K562 (cell line): Measurements from ENCODE around the gene POLR2M. TPM values are rescaled to one million over a fixed set of nuclear protein-coding genes. Genes with fewer than 3 reads are reported as not detected.

ENCODE experiments used
- ATAC-seq: fragments of 200-7000 bp; cut with Tn5 transposase; 3 replicates; pipeline ENCODE4 v1.9.1; 2020; ENCODE audit warnings: moderate library complexity
- Bru-seq: library from RNA; stranded (reverse); fragments of 400-500 nt; gene quantifications from one replicate; lab custom pipeline; 2021; lab: Mats Ljungman, UMichigan
- BruChase-seq, 2 experiments: library from RNA; stranded (reverse); fragments of 400-500 nt; gene quantifications; one replicate each; lab custom pipeline; 2021; lab: Mats Ljungman, UMichigan
- BruUV-seq: library from RNA; stranded (reverse); fragments of 400-500 nt; replicated peaks from 2 replicates; lab custom pipeline; 2021; lab: Mats Ljungman, UMichigan
- CTCF ChIA-PET: fragments of 300-600 bp; formaldehyde crosslinking; extraction: SDS; loops from one replicate; lab custom pipeline; 2021; ENCODE audit warnings: low intra/inter-chr PET ratio; lab: Yijun Ruan, JAX
- POLR2A ChIA-PET: fragments of 300-600, 350-650 bp; sonication (Branson Sonifier 250); formaldehyde crosslinking; extraction: SDS; loops from one replicate; lab custom pipeline; 2021; ENCODE audit warnings: antibody characterized with exemption, inconsistent platforms; lab: Yijun Ruan, JAX
- DNase-seq, 4 experiments: peaks; one replicate each; pipeline versions ENCODE4 v3.0.0 to v3.0.0-alpha.2; 2011 to 2018; ENCODE audit warnings: low spot score in 3 of 4, mixed read lengths in 3 of 4; ENCODE audit errors: extremely low read depth in 1 of 4
- FAIRE-seq: peaks from 2 replicates; lab custom pipeline; 2011; peaks lifted over from hg19 to GRCh38; lab: Jason Lieb, UNC
- H2AFZ ChIP-seq: 2 replicates; pipeline ENCODE4 v1.6.0; 2011; ENCODE audit warnings: low read depth, low read length, control low read depth, inconsistent platforms
- H3K27ac ChIP-seq: fragments of 200-600 bp; 3 replicates; pipeline ENCODE4 v1.8.0; 2011; ENCODE audit warnings: low read depth, mild to moderate bottlenecking, control low read depth, inconsistent platforms, low read length, moderate library complexity, mixed read lengths; ENCODE audit errors: extremely low read depth
- H3K27me3 ChIP-seq, 2 experiments: fragments of 300-600 bp in 1 of 2; 2 replicates in 1 of 2; 3 replicates in 1 of 2; pipeline versions ENCODE4 v1.6.0 to v1.8.0; 2011; ENCODE audit warnings: inconsistent platforms in 2 of 2, low read length in 2 of 2, mild to moderate bottlenecking in 1 of 2, mixed read lengths in 1 of 2, moderate library complexity in 1 of 2; ENCODE audit not compliant: control insufficient read depth in 2 of 2, insufficient read depth in 2 of 2
- H3K36me3 ChIP-seq: fragments of 300-600 bp; 3 replicates; pipeline ENCODE4 v1.8.0; 2011; ENCODE audit warnings: mild to moderate bottlenecking, low read length, inconsistent platforms; ENCODE audit not compliant: control insufficient read depth, insufficient read depth
- H3K4me1 ChIP-seq, 2 experiments: fragments of 200-600 bp in 1 of 2; replicated peaks in 1 of 2; 2 replicates in 1 of 2; 3 replicates in 1 of 2; pipeline versions ENCODE4 v1.5.1 to v1.8.0; 2011; ENCODE audit warnings: inconsistent platforms in 2 of 2, low read length in 2 of 2, mild to moderate bottlenecking in 1 of 2, mixed read lengths in 1 of 2, moderate library complexity in 1 of 2; ENCODE audit not compliant: control insufficient read depth in 2 of 2, insufficient read depth in 2 of 2
- H3K4me2 ChIP-seq: 2 replicates; pipeline ENCODE4 v1.6.1; 2011; ENCODE audit warnings: low read length, control low read depth, inconsistent platforms, mixed read lengths; ENCODE audit not compliant: insufficient read depth
- H3K4me3 ChIP-seq: fragments of 200-600 bp; sonication (generic), shearing (Covaris generic); 2 replicates; pipeline ENCODE4 v1.5.1; 2016; ENCODE audit warnings: control low read depth, inconsistent platforms
- H3K79me2 ChIP-seq: fragments of 200-600 bp; 3 replicates; pipeline ENCODE4 v1.8.0; 2011; ENCODE audit warnings: low read length, inconsistent platforms; ENCODE audit not compliant: control insufficient read depth, insufficient read depth
- H3K9ac ChIP-seq, 2 experiments: 2 replicates each; pipeline versions ENCODE4 v1.6.0 to v1.6.1; 2011; ENCODE audit warnings: low read depth in 2 of 2, low read length in 2 of 2, control low read depth in 1 of 2, inconsistent platforms in 1 of 2, mild to moderate bottlenecking in 1 of 2, mixed read lengths in 1 of 2; ENCODE audit not compliant: insufficient read depth in 1 of 2
- H3K9me1 ChIP-seq: one replicate; pipeline ENCODE4 v1.6.0; 2011; ENCODE audit warnings: inconsistent platforms, mild to moderate bottlenecking, low read length, moderate library complexity; ENCODE audit not compliant: control insufficient read depth, insufficient read depth
- H3K9me3 ChIP-seq: replicated peaks from 2 replicates; pipeline ENCODE4 v1.5.1; 2011; ENCODE audit warnings: low read depth, low read length, inconsistent platforms; ENCODE audit not compliant: control insufficient read depth, insufficient read depth
- H4K20me1 ChIP-seq: replicated peaks from 2 replicates; pipeline ENCODE4 v1.6.1; 2011; ENCODE audit warnings: low read length, inconsistent platforms, mixed read lengths; ENCODE audit not compliant: control insufficient read depth, insufficient read depth
- ARID1B ChIP-seq: fragments of 450-650 bp; IDR thresholded peaks from 2 replicates; pipeline ENCODE4 v1.6.1; 2016; ENCODE audit warnings: antibody characterized with exemption, mild to moderate bottlenecking, inconsistent platforms
- CBX3 ChIP-seq, 2 experiments: IDR thresholded peaks; 1 replicate in 1 of 2; 2 replicates in 1 of 2; pipeline ENCODE4 v1.6.1; 2012; ENCODE audit warnings: inconsistent platforms in 2 of 2, low read length in 2 of 2, borderline replicate concordance in 1 of 2, control low read depth in 1 of 2
- COPS2 ChIP-seq: fragments of 450-650 bp; conservative IDR thresholded peaks from 2 replicates; pipeline ENCODE4 v1.6.1; 2016; ENCODE audit warnings: mild to moderate bottlenecking, moderate library complexity
- CREB1 ChIP-seq, 2 experiments: sonication (generic) in 1 of 2; formaldehyde crosslinking in 1 of 2; IDR thresholded peaks; 2 replicates each; pipeline versions ENCODE4 v1.6.1 to v1.8.0; 2012 to 2022; ENCODE audit warnings: inconsistent platforms in 1 of 2, mild to moderate bottlenecking in 1 of 2, missing genetic modification reagents in 1 of 2, moderate library complexity in 1 of 2
- ELF2 ChIP-seq: fragments of 250-450 bp; sonication (Bioruptor Pico); IDR thresholded peaks from 2 replicates; pipeline ENCODE4 v1.5.0; 2021; ENCODE audit warnings: mild to moderate bottlenecking
- SP1 ChIP-seq: sonication (generic); formaldehyde crosslinking; IDR thresholded peaks from 2 replicates; pipeline ENCODE4 v1.8.1; 2022; ENCODE audit warnings: mild to moderate bottlenecking, missing genetic modification reagents
- SREBF2 ChIP-seq: sonication (generic); formaldehyde crosslinking; IDR thresholded peaks from 2 replicates; pipeline ENCODE4 v1.4.0; 2020; ENCODE audit warnings: mild to moderate bottlenecking, missing genetic modification reagents
- ZKSCAN3 ChIP-seq: fragments of 250-450 bp; sonication (Bioruptor Pico); IDR thresholded peaks from 2 replicates; pipeline ENCODE4 v1.4.0; 2020
- ZNF121 ChIP-seq: sonication (generic); formaldehyde crosslinking; conservative IDR thresholded peaks from 2 replicates; pipeline ENCODE4 v1.8.0; 2022; ENCODE audit warnings: missing genetic modification reagents
- ZNF778 ChIP-seq: fragments of 450-650 bp; formaldehyde crosslinking; IDR thresholded peaks from 2 replicates; pipeline ENCODE4 v1.4.0; 2020; ENCODE audit warnings: mild to moderate bottlenecking, moderate library complexity
- WGBS: fragments of 100-300 bp; shearing (Covaris generic); methylation state at CpG from one replicate; pipeline ENCODE4 v1.1.6; 2016; ENCODE audit warnings: low coverage, mixed read lengths; ENCODE audit not compliant: insufficient coverage; ENCODE audit errors: missing lambda C conversion rate; 5-methylcytosine and 5-hydroxymethylcytosine counted together
- in situ Hi-C: fragments of 300-500 bp; cut with MboI; formaldehyde crosslinking; loops from 4 replicates; pipeline ENCODE4 v1.15.0; 2018; ENCODE audit warnings: inconsistent platforms, mixed read lengths
- intact Hi-C: fragments of 100-400 bp; cut with micrococcal nuclease; formaldehyde crosslinking; loops from 2 replicates; pipeline ENCODE4 v1.14.2; 2022
- long read RNA-seq, 3 experiments: library from polyadenylated mRNA in 2 of 3; library from RNA in 1 of 3; unstranded in 2 of 3; stranded (forward) in 1 of 3; transcript quantifications; one replicate each; pipeline ENCODE4 v2.0.0, GENCODE V29; 2019 to 2022
- polyA minus RNA-seq, 3 experiments: library from RNA; depleted of rRNA, polyadenylated mRNA; stranded (reverse); fragments of >200 nt; gene quantifications; 2 replicates each; pipeline ENCODE4 v1.2.3, GENCODE V29; 2011
- polyA plus RNA-seq, 8 experiments: library from polyadenylated mRNA; depleted of rRNA in 4 of 8; stranded (reverse) in 5 of 8; unstranded in 3 of 8; fragments of >200 nt; fragmentation: Nextera tagmentation in 2 of 8; fragmentation: Illumina TruSeq in 1 of 8; extraction: Ambion mirVana in 2 of 8; extraction: Trizol in 1 of 8; gene quantifications; 2 replicates each; pipeline versions ENCODE4 v1.2.1 to v1.2.3, GENCODE V29; 2011 to 2014; ENCODE audit warnings: inconsistent platforms in 1 of 8, missing spikeins in 1 of 8
- total RNA-seq, 7 experiments: library from RNA; depleted of rRNA in 6 of 7; stranded (reverse); fragments of >200 nt in 6 of 7; fragmentation: Illumina TruSeq in 2 of 7; extraction: Trizol in 2 of 7; gene quantifications; 2 replicates each; pipeline versions ENCODE4 v1.2.1 to v1.2.3, GENCODE V29; 2011 to 2021; ENCODE audit warnings: low replicate concordance in 1 of 7
- TF ChIP-seq, protein P1 (sequence below): sonication (generic); formaldehyde crosslinking; IDR thresholded peaks from 2 replicates; pipeline ENCODE4 v1.8.0; 2022; ENCODE audit warnings: missing genetic modification reagents, mild to moderate bottlenecking, borderline replicate concordance
- TF ChIP-seq, protein P2 (sequence below): fragments of 200-400 bp; formaldehyde crosslinking; IDR thresholded peaks from 2 replicates; pipeline ENCODE4 v1.6.1; 2017; ENCODE audit warnings: mild to moderate bottlenecking, low read depth, low read length, moderate library complexity

POLR2M gene
- 15.1 and 30.6 TPM in 2 replicates for total RNA-seq (2011; cell fraction: chromatin; rRNA removed; ENCODE audit: low replicate concordance)
- total RNA-seq (2011; cell fraction: nucleolus; rRNA removed), result 9.7 and 14.5 TPM in 2 replicates
- 12.2 and 21.1 TPM in 2 replicates for total RNA-seq (2011; cell fraction: nucleoplasm; rRNA removed)
- total RNA-seq (2014; rRNA removed) (316 and 1,050 TPM in 2 replicates), total RNA-seq (2014; rRNA removed; fragmentation: Illumina TruSeq; extraction: Trizol) (43.0 and 52.0 TPM in 2 replicates), total RNA-seq (2015; rRNA removed; fragmentation: Illumina TruSeq; extraction: Trizol) (32.9 and 34.6 TPM in 2 replicates), total RNA-seq (2021) (66.9 and 77.6 TPM in 2 replicates), polyA plus RNA-seq (2011; rRNA removed) (58.3 and 73.7 TPM in 2 replicates), polyA plus RNA-seq (2014; fragmentation: Illumina TruSeq; extraction: Trizol) (38.2 and 47.6 TPM in 2 replicates), polyA plus RNA-seq (2014; fragmentation: Nextera tagmentation; extraction: Ambion mirVana) (10 to 100 TPM in 1 of 2 experiments, 1 to 10 TPM in 1; 9.2 to 10.6 TPM), polyA plus RNA-seq (2014; rRNA removed) (370 and 537 TPM in 2 replicates), polyA minus RNA-seq (2011; rRNA and poly(A)+ RNA removed) (86.9 and 94.7 TPM in 2 replicates), Bru-seq, nascent RNA (percentile 89 among the genes with signal in this experiment), BruChase-seq, experiment 1, labeled RNA remaining after a 2-hour chase (percentile 92 among the genes with signal in this experiment), BruChase-seq, experiment 2, labeled RNA remaining after a 6-hour chase (percentile 95 among the genes with signal in this experiment)
- 63.0 and 229 TPM in 2 replicates for polyA plus RNA-seq (2011; cell fraction: cytosol; rRNA removed)
- polyA plus RNA-seq (2011; cell fraction: nucleus; rRNA removed), result 25.9 and 40.4 TPM in 2 replicates
- 34.3 and 43.5 TPM in 2 replicates for polyA plus RNA-seq (2012)
- polyA minus RNA-seq (2011; cell fraction: cytosol; rRNA and poly(A)+ RNA removed), result 37.8 and 44.7 TPM in 2 replicates
- polyA minus RNA-seq (2011; cell fraction: nucleus; rRNA and poly(A)+ RNA removed), result 20.8 and 24.2 TPM in 2 replicates
- long read RNA-seq, experiment 1, full-length matches to known transcripts, result 71 of 83 reads
- long read RNA-seq, experiment 1, partial matches to known transcripts, result 8 of 83 reads
- long read RNA-seq, experiment 1, other reads (novel, unspliced or antisense), result 4 of 83 reads
- long read RNA-seq, experiment 2, full-length matches to known transcripts, result 5 of 22 reads
- long read RNA-seq, experiment 2, partial matches to known transcripts, result 0 of 22 reads
- long read RNA-seq, experiment 2, other reads (novel, unspliced or antisense), result 17 of 22 reads
- long read RNA-seq, experiment 3, full-length matches to known transcripts, result 24 of 26 reads
- long read RNA-seq, experiment 3, partial matches to known transcripts, result 0 of 26 reads
- long read RNA-seq, experiment 3, other reads (novel, unspliced or antisense), result 2 of 26 reads

DNA sequence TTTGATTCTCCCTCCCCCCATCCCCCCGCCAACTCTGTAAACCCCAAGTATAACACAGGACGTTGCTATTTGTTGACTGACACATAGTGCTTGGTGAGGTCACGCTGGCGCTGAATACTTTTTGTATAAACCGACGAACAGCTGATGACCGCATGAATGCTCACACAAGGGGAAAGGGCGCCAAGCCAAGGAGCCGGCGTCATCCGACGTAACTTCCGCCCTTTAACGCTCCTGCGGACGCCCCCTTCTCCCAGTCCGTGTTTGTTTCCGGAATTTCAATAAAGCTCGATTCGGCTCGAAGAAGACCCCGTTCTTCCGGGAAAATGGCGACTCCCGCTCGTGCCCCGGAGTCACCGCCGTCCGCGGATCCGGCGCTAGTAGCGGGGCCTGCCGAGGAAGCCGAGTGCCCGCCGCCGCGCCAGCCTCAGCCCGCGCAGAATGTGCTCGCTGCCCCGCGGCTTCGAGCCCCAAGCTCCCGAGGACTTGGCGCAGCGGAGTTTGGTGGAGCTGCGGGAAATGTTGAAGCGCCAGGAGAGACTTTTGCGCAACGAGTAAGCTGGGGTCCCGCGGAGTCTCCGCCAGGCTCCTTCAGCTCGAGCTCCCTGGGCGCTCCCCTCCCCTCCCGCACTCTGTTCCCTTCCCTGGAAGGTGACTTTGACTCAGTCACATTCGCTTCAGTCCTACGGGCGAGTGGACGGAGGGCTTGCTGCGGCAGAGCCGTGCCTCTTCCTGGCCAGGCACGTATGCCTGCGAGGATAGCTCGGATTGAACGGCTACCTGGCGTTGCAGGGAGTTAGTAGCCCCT lies at the start of gene POLR2M:
TSS of gene POLR2M (plus strand) at position 310 of the 805 bp plus-strand sequence. CDS start at position 439, 129 bp downstream.
- Histone ChIP-seq H3K36me3 (peaks cover 36% of the 10 kb centered on the region), H3K79me2 (peaks cover 43% of the 10 kb centered on the region), H3K9me3 (peaks cover 6% of the 10 kb centered on the region), H2AFZ (peak within 1 kb of the TSS; percentile 96), H3K4me2 (peak within 1 kb of the TSS; percentile 91), H3K9me1 (no peaks in the 10 kb centered on the region), H3K27me3 (0 out of 5 replicates have a peak, but pooled peaks cover 0 to 3% of the 10 kb centered on the region in 2 experiments), H3K27ac (peak within 1 kb of the TSS; percentile 91), H3K4me3 (peak within 1 kb of the TSS; percentile 74), H4K20me1 (no peaks in the 10 kb centered on the region), H3K9ac (peak within 1 kb of the TSS; percentile 98 to 100), H3K4me1 (peaks cover 4 to 30% of the 10 kb centered on the region in 2 experiments; a peak in 4 of 5 replicates)
- 2% methylated on average over 56 of the region's 70 CpGs for WGBS
- FAIRE-seq (peak; percentile 97), DNase-seq (peak; percentile 68 to 96 (median 78)), ATAC-seq (peak; percentile 94)
- no TSS peak for BruUV-seq
- in situ Hi-C loops (no loop called here), intact Hi-C loops (no loop called here)
- ChIA-PET POLR2A (interaction anchor here (0.7 to 2.3 kb wide), 10 partner anchors 10 to 360 kb away, joined by 3 to 11 read pairs (median 4); no protein-coding TSS in a partner anchor), CTCF (no interaction called here)
- TF ChIP-seq CREB1 (IDR thresholded peaks at IDR 0.05) (peak; percentile 97), CREB1 (CRISPR knock-in tag; IDR thresholded peaks at IDR 0.05) (peak; percentile 95), ARID1B (no peak), ZNF121 (CRISPR knock-in tag) (no peak), ZNF778 (CRISPR knock-in tag) (no peak), SREBF2 (CRISPR knock-in tag) (no peak), COPS2 (no peak), SP1 (CRISPR knock-in tag) (peak; percentile 85), ZKSCAN3 (CRISPR knock-in tag) (no peak), CBX3 (IDR thresholded peaks at IDR 0.05; ENCODE audit: borderline replicate concordance in 1 of 2, low read length in 2 of 2) (peak in 1 of 2 experiments; percentile 80; a peak in 2 of 3 replicates), ELF2 (CRISPR knock-in tag) (peak; percentile 99)
- TF ChIP-seq, protein P1, sequence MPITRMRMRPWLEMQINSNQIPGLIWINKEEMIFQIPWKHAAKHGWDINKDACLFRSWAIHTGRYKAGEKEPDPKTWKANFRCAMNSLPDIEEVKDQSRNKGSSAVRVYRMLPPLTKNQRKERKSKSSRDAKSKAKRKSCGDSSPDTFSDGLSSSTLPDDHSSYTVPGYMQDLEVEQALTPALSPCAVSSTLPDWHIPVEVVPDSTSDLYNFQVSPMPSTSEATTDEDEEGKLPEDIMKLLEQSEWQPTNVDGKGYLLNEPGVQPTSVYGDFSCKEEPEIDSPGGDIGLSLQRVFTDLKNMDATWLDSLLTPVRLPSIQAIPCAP (CRISPR knock-in tag), result no peak
- TF ChIP-seq, protein P2, sequence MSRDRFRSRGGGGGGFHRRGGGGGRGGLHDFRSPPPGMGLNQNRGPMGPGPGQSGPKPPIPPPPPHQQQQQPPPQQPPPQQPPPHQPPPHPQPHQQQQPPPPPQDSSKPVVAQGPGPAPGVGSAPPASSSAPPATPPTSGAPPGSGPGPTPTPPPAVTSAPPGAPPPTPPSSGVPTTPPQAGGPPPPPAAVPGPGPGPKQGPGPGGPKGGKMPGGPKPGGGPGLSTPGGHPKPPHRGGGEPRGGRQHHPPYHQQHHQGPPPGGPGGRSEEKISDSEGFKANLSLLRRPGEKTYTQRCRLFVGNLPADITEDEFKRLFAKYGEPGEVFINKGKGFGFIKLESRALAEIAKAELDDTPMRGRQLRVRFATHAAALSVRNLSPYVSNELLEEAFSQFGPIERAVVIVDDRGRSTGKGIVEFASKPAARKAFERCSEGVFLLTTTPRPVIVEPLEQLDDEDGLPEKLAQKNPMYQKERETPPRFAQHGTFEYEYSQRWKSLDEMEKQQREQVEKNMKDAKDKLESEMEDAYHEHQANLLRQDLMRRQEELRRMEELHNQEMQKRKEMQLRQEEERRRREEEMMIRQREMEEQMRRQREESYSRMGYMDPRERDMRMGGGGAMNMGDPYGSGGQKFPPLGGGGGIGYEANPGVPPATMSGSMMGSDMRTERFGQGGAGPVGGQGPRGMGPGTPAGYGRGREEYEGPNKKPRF, result no peak
